H9 (cell line): ENCODE data around the gene METAP2. TPM values are rescaled to one million over a fixed set of nuclear protein-coding genes. Genes with fewer than 3 reads are reported as not detected.
"Not testable (repeated sequence)": the region's sequence is repeated elsewhere in the genome, so short reads cannot be mapped to it uniquely, and the experiment has no call there.

Experiments used
- DNase-seq: peaks from one replicate; pipeline ENCODE4 v3.0.0-alpha.2; 2017
- H2AFZ ChIP-seq: one replicate; pipeline ENCODE4 v1.6.1; 2013; ENCODE audit warnings: mild to moderate bottlenecking, low read length, control low read depth, moderate library complexity
- H2AK5ac ChIP-seq: 2 replicates; pipeline ENCODE4 v1.6.1; 2013; ENCODE audit warnings: low read length, control low read depth, mixed read lengths; ENCODE audit not compliant: insufficient read length
- H2BK120ac ChIP-seq: one replicate; pipeline ENCODE4 v1.6.1; 2013; ENCODE audit warnings: low read depth, mild to moderate bottlenecking, low read length, control low read depth, inconsistent platforms; ENCODE audit not compliant: poor library complexity, severe bottlenecking
- H2BK12ac ChIP-seq: 2 replicates; pipeline ENCODE4 v1.6.1; 2013; ENCODE audit warnings: low read length, control low read depth, mixed read lengths, low read depth; ENCODE audit not compliant: insufficient read length
- H2BK15ac ChIP-seq: 2 replicates; pipeline ENCODE4 v1.6.1; 2013; ENCODE audit warnings: low read depth, low read length, control low read depth
- H2BK20ac ChIP-seq: one replicate; pipeline ENCODE4 v1.6.1; 2013; ENCODE audit warnings: low read depth, mild to moderate bottlenecking, low read length, control low read depth, inconsistent platforms; ENCODE audit not compliant: poor library complexity, severe bottlenecking
- H2BK5ac ChIP-seq: 2 replicates; pipeline ENCODE4 v1.6.1; 2013; ENCODE audit warnings: low read length, control low read depth, mixed read lengths; ENCODE audit not compliant: insufficient read length
- H3K14ac ChIP-seq: 2 replicates; pipeline ENCODE4 v1.6.1; 2013; ENCODE audit warnings: low read length, control low read depth; ENCODE audit not compliant: insufficient read depth
- H3K18ac ChIP-seq: 2 replicates; pipeline ENCODE4 v1.6.1; 2013; ENCODE audit warnings: low read depth, mild to moderate bottlenecking, mixed read lengths, low read length, control low read depth; ENCODE audit not compliant: insufficient read length
- H3K23ac ChIP-seq: 2 replicates; pipeline ENCODE4 v1.6.1; 2013; ENCODE audit warnings: low read length, control low read depth, mixed read lengths, low read depth; ENCODE audit not compliant: insufficient read length
- H3K23me2 ChIP-seq: 2 replicates; pipeline ENCODE4 v1.6.1; 2013; ENCODE audit warnings: low read depth, mild to moderate bottlenecking, mixed read lengths, low read length, control low read depth; ENCODE audit not compliant: insufficient read length, poor library complexity, severe bottlenecking
- H3K27ac ChIP-seq: 2 replicates; pipeline ENCODE4 v1.5.1; 2013; ENCODE audit warnings: low read length, control low read depth, mixed read lengths, low read depth; ENCODE audit not compliant: insufficient read length
- H3K27me3 ChIP-seq: 2 replicates; pipeline ENCODE4 v1.6.1; 2013; ENCODE audit warnings: low read length, control low read depth, inconsistent platforms; ENCODE audit not compliant: insufficient read depth
- H3K4ac ChIP-seq: 2 replicates; pipeline ENCODE4 v1.6.1; 2013; ENCODE audit warnings: low read depth, mild to moderate bottlenecking, control low read depth, inconsistent platforms, low read length, moderate library complexity
- H3K4me1 ChIP-seq: 2 replicates; pipeline ENCODE4 v1.6.1; 2013; ENCODE audit warnings: low read length, control low read depth, inconsistent platforms; ENCODE audit not compliant: insufficient read depth
- H3K4me2 ChIP-seq: 2 replicates; pipeline ENCODE4 v1.6.1; 2013; ENCODE audit warnings: low read length, control low read depth, mixed read lengths; ENCODE audit not compliant: insufficient read length, insufficient read depth
- H3K56ac ChIP-seq: 2 replicates; pipeline ENCODE4 v1.6.1; 2013; ENCODE audit warnings: low read depth, mild to moderate bottlenecking, mixed read lengths, low read length, control low read depth; ENCODE audit not compliant: insufficient read length
- H3K79me1 ChIP-seq: 2 replicates; pipeline ENCODE4 v1.6.1; 2013; ENCODE audit warnings: low read depth, mild to moderate bottlenecking, moderate library complexity, low read length, control low read depth, inconsistent platforms; ENCODE audit not compliant: insufficient read depth, poor library complexity, severe bottlenecking
- H3K79me2 ChIP-seq: 2 replicates; pipeline ENCODE4 v1.6.1; 2013; ENCODE audit warnings: low read length, control low read depth, inconsistent platforms; ENCODE audit not compliant: insufficient read depth
- H3K9ac ChIP-seq: 2 replicates; pipeline ENCODE4 v1.6.1; 2013; ENCODE audit warnings: low read length, control low read depth, mixed read lengths; ENCODE audit not compliant: insufficient read length; ENCODE audit errors: extremely low read depth
- H3K9me3 ChIP-seq: one replicate; pipeline ENCODE4 v1.6.1; 2013; ENCODE audit warnings: low read depth, low read length, inconsistent platforms; ENCODE audit not compliant: control insufficient read depth
- H3T11ph ChIP-seq: one replicate; pipeline ENCODE4 v1.6.1; 2013; ENCODE audit warnings: mild to moderate bottlenecking, low read length, control low read depth, inconsistent platforms
- H4K20me1 ChIP-seq: one replicate; pipeline ENCODE4 v1.6.1; 2013; ENCODE audit not compliant: control insufficient read depth, insufficient read length, insufficient read depth
- H4K5ac ChIP-seq: 2 replicates; pipeline ENCODE4 v1.6.1; 2013; ENCODE audit warnings: low read depth, mild to moderate bottlenecking, mixed read lengths, low read length, control low read depth; ENCODE audit not compliant: insufficient read length
- H4K8ac ChIP-seq: replicated peaks from 2 replicates; pipeline ENCODE4 v1.6.1; 2013; ENCODE audit warnings: low read length, control low read depth, mixed read lengths, low read depth; ENCODE audit not compliant: insufficient read length
- H4K91ac ChIP-seq: 2 replicates; pipeline ENCODE4 v1.6.1; 2013; ENCODE audit warnings: low read depth, mild to moderate bottlenecking, moderate library complexity, mixed read lengths, low read length, control low read depth; ENCODE audit not compliant: insufficient read length
- H3K27ac Mint-ChIP-seq, 3 experiments: 2 replicates in 2 of 3; 3 replicates in 1 of 3; pipeline ENCODE4 v1.8.0; 2020 to 2021; ENCODE audit warnings: mixed read lengths in 3 of 3, mild to moderate bottlenecking in 1 of 3, moderate library complexity in 1 of 3
- H3K27me3 Mint-ChIP-seq: 2 replicates; pipeline ENCODE4 v1.8.0; 2021; ENCODE audit warnings: low read depth, mild to moderate bottlenecking, moderate library complexity, mixed read lengths
- H3K36me3 Mint-ChIP-seq, 3 experiments: 2 replicates in 2 of 3; 3 replicates in 1 of 3; pipeline ENCODE4 v1.8.0; 2020 to 2021; ENCODE audit warnings: low read depth in 3 of 3, mixed read lengths in 3 of 3; ENCODE audit not compliant: insufficient read depth in 1 of 3
- H3K4me1 Mint-ChIP-seq, 2 experiments: 2 replicates each; pipeline ENCODE4 v1.8.0; 2020; ENCODE audit warnings: mixed read lengths in 2 of 2
- H3K4me3 Mint-ChIP-seq, 2 experiments: 2 replicates in 1 of 2; 3 replicates in 1 of 2; pipeline ENCODE4 v1.8.0; 2020 to 2021; ENCODE audit warnings: mild to moderate bottlenecking in 2 of 2, mixed read lengths in 2 of 2, moderate library complexity in 1 of 2
- H3K9me3 Mint-ChIP-seq, 2 experiments: 2 replicates in 1 of 2; 3 replicates in 1 of 2; pipeline ENCODE4 v1.8.0; 2020; ENCODE audit warnings: mild to moderate bottlenecking in 2 of 2, mixed read lengths in 2 of 2, moderate library complexity in 1 of 2
- CTCF ChIP-seq: fragments of 200-600 bp; sonication (generic); conservative IDR thresholded peaks from 3 replicates; pipeline ENCODE4 v1.8.0; 2021; ENCODE audit warnings: antibody characterized with exemption, mild to moderate bottlenecking
- WGBS: extraction: QIAGEN DNeasy Blood & Tissue Kit; methylation state at CpG from one replicate; pipeline ENCODE4 v1.1.7; 2013; ENCODE audit warnings: missing lambda C conversion rate, low lambda C conversion rate, mixed read lengths; ENCODE audit not compliant: insufficient read length; ENCODE audit errors: extremely low coverage; 5-methylcytosine and 5-hydroxymethylcytosine counted together
- total RNA-seq: library from RNA; stranded (reverse); gene quantifications from 2 replicates; pipeline ENCODE4 v1.2.1, GENCODE V29; 2021

METAP2 gene
- total RNA-seq, 1 experiment from 2014 or later: 140 TPM

- Histone ChIP-seq H2BK120ac (no peak overlapping the region), H2AFZ (no peak overlapping the region), H3K14ac (no peak overlapping the region), H3K23me2 (no peaks in the 10 kb centered on the region), H2BK12ac (no peak overlapping the region), H3K18ac (no peak overlapping the region), H2AK5ac (no peak overlapping the region), H3K4me1 (no peaks in the 10 kb centered on the region), H3K23ac (no peak overlapping the region), H3K9ac (no peak overlapping the region), H3K4ac (no peak overlapping the region), H3K27ac (no peak overlapping the region), H4K8ac (no peak overlapping the region), H4K5ac (no peak overlapping the region), H2BK20ac (no peak overlapping the region), H4K20me1 (no peaks in the 10 kb centered on the region), H3K79me1 (peaks cover 5% of the 10 kb centered on the region), H3K56ac (no peak overlapping the region), H4K91ac (no peak overlapping the region), H2BK15ac (no peak overlapping the region), H2BK5ac (no peak overlapping the region), H3K4me2 (no peak overlapping the region), H3K9me3 (no peaks in the 10 kb centered on the region), H3K27me3 (no peaks in the 10 kb centered on the region), H3T11ph (no peak overlapping the region), H3K79me2 (peaks cover 24% of the 10 kb centered on the region; the same call in 1 of the 2 replicates)
- no peak for DNase-seq
- Mint-ChIP-seq H3K27me3 (no peaks in the 10 kb centered on the region), H3K4me1 (0 out of 4 replicates have a peak, but pooled peaks cover 0 to 2% of the 10 kb centered on the region in 2 experiments), H3K36me3 (peaks cover 32 to 77% (median 61%) of the 10 kb centered on the region in 3 experiments), H3K4me3 (no peak overlapping the region), H3K27ac (no peak overlapping the region), H3K9me3 (no peaks in the 10 kb centered on the region)
- TF ChIP-seq CTCF: no peak
- no CpG with 5 or more reads among the region's 7 CpGs for WGBS
Observed at GRCh38 chr12:95481888-95482287, 7.9 kb downstream of the METAP2 start.

GRCh38 chr12:95482564-95482963, 8.6 kb downstream of the METAP2 start:
- not testable (repeated sequence) for H3K4me1 Mint-ChIP-seq, H3K27me3 Mint-ChIP-seq, H3K9me3 Mint-ChIP-seq, H3K9me3 ChIP-seq, H3T11ph ChIP-seq, H3K27ac Mint-ChIP-seq, H3K56ac ChIP-seq, H2AFZ ChIP-seq, H3K4me3 Mint-ChIP-seq, H4K20me1 ChIP-seq, H2BK15ac ChIP-seq, H3K18ac ChIP-seq, H3K9ac ChIP-seq, H2BK5ac ChIP-seq, H3K4me1 ChIP-seq, H3K23me2 ChIP-seq, H4K5ac ChIP-seq, H2AK5ac ChIP-seq, H3K14ac ChIP-seq, H4K8ac ChIP-seq, H3K27me3 ChIP-seq, H3K27ac ChIP-seq, H3K23ac ChIP-seq, DNase-seq, H3K4me2 ChIP-seq, H2BK120ac ChIP-seq, H3K4ac ChIP-seq, H3K79me1 ChIP-seq, H4K91ac ChIP-seq, H2BK20ac ChIP-seq, H2BK12ac ChIP-seq
- WGBS: no CpG with 5 or more reads among the region's 6 CpGs
- H3K36me3 Mint-ChIP-seq: peaks cover 31 to 76% (median 62%) of the 10 kb centered on the region in 3 experiments
- peaks cover 21% of the 10 kb centered on the region; the same call in 1 of the 2 replicates for H3K79me2 ChIP-seq
